H9 (cell line): Measurements from ENCODE around the gene TPCN2. TPM values are rescaled to one million over a fixed set of nuclear protein-coding genes. Genes with fewer than 3 reads are reported as not detected.

ENCODE experiments used
- DNase-seq: peaks from one replicate; pipeline ENCODE4 v3.0.0-alpha.2; 2017
- H2AFZ ChIP-seq: one replicate; pipeline ENCODE4 v1.6.1; 2013; ENCODE audit warnings: mild to moderate bottlenecking, low read length, control low read depth, moderate library complexity
- H2AK5ac ChIP-seq: 2 replicates; pipeline ENCODE4 v1.6.1; 2013; ENCODE audit warnings: low read length, control low read depth, mixed read lengths; ENCODE audit not compliant: insufficient read length
- H2BK120ac ChIP-seq: one replicate; pipeline ENCODE4 v1.6.1; 2013; ENCODE audit warnings: low read depth, mild to moderate bottlenecking, low read length, control low read depth, inconsistent platforms; ENCODE audit not compliant: poor library complexity, severe bottlenecking
- H2BK12ac ChIP-seq: 2 replicates; pipeline ENCODE4 v1.6.1; 2013; ENCODE audit warnings: low read length, control low read depth, mixed read lengths, low read depth; ENCODE audit not compliant: insufficient read length
- H2BK15ac ChIP-seq: 2 replicates; pipeline ENCODE4 v1.6.1; 2013; ENCODE audit warnings: low read depth, low read length, control low read depth
- H2BK20ac ChIP-seq: one replicate; pipeline ENCODE4 v1.6.1; 2013; ENCODE audit warnings: low read depth, mild to moderate bottlenecking, low read length, control low read depth, inconsistent platforms; ENCODE audit not compliant: poor library complexity, severe bottlenecking
- H2BK5ac ChIP-seq: 2 replicates; pipeline ENCODE4 v1.6.1; 2013; ENCODE audit warnings: low read length, control low read depth, mixed read lengths; ENCODE audit not compliant: insufficient read length
- H3K14ac ChIP-seq: 2 replicates; pipeline ENCODE4 v1.6.1; 2013; ENCODE audit warnings: low read length, control low read depth; ENCODE audit not compliant: insufficient read depth
- H3K18ac ChIP-seq: 2 replicates; pipeline ENCODE4 v1.6.1; 2013; ENCODE audit warnings: low read depth, mild to moderate bottlenecking, mixed read lengths, low read length, control low read depth; ENCODE audit not compliant: insufficient read length
- H3K23ac ChIP-seq: 2 replicates; pipeline ENCODE4 v1.6.1; 2013; ENCODE audit warnings: low read length, control low read depth, mixed read lengths, low read depth; ENCODE audit not compliant: insufficient read length
- H3K23me2 ChIP-seq: 2 replicates; pipeline ENCODE4 v1.6.1; 2013; ENCODE audit warnings: low read depth, mild to moderate bottlenecking, mixed read lengths, low read length, control low read depth; ENCODE audit not compliant: insufficient read length, poor library complexity, severe bottlenecking
- H3K27ac ChIP-seq: 2 replicates; pipeline ENCODE4 v1.5.1; 2013; ENCODE audit warnings: low read length, control low read depth, mixed read lengths, low read depth; ENCODE audit not compliant: insufficient read length
- H3K27me3 ChIP-seq: 2 replicates; pipeline ENCODE4 v1.6.1; 2013; ENCODE audit warnings: low read length, control low read depth, inconsistent platforms; ENCODE audit not compliant: insufficient read depth
- H3K4ac ChIP-seq: 2 replicates; pipeline ENCODE4 v1.6.1; 2013; ENCODE audit warnings: low read depth, mild to moderate bottlenecking, control low read depth, inconsistent platforms, low read length, moderate library complexity
- H3K4me1 ChIP-seq: 2 replicates; pipeline ENCODE4 v1.6.1; 2013; ENCODE audit warnings: low read length, control low read depth, inconsistent platforms; ENCODE audit not compliant: insufficient read depth
- H3K4me2 ChIP-seq: 2 replicates; pipeline ENCODE4 v1.6.1; 2013; ENCODE audit warnings: low read length, control low read depth, mixed read lengths; ENCODE audit not compliant: insufficient read length, insufficient read depth
- H3K56ac ChIP-seq: 2 replicates; pipeline ENCODE4 v1.6.1; 2013; ENCODE audit warnings: low read depth, mild to moderate bottlenecking, mixed read lengths, low read length, control low read depth; ENCODE audit not compliant: insufficient read length
- H3K79me1 ChIP-seq: 2 replicates; pipeline ENCODE4 v1.6.1; 2013; ENCODE audit warnings: low read depth, mild to moderate bottlenecking, moderate library complexity, low read length, control low read depth, inconsistent platforms; ENCODE audit not compliant: insufficient read depth, poor library complexity, severe bottlenecking
- H3K79me2 ChIP-seq: 2 replicates; pipeline ENCODE4 v1.6.1; 2013; ENCODE audit warnings: low read length, control low read depth, inconsistent platforms; ENCODE audit not compliant: insufficient read depth
- H3K9ac ChIP-seq: 2 replicates; pipeline ENCODE4 v1.6.1; 2013; ENCODE audit warnings: low read length, control low read depth, mixed read lengths; ENCODE audit not compliant: insufficient read length; ENCODE audit errors: extremely low read depth
- H3K9me3 ChIP-seq: one replicate; pipeline ENCODE4 v1.6.1; 2013; ENCODE audit warnings: low read depth, low read length, inconsistent platforms; ENCODE audit not compliant: control insufficient read depth
- H3T11ph ChIP-seq: one replicate; pipeline ENCODE4 v1.6.1; 2013; ENCODE audit warnings: mild to moderate bottlenecking, low read length, control low read depth, inconsistent platforms
- H4K20me1 ChIP-seq: one replicate; pipeline ENCODE4 v1.6.1; 2013; ENCODE audit not compliant: control insufficient read depth, insufficient read length, insufficient read depth
- H4K5ac ChIP-seq: 2 replicates; pipeline ENCODE4 v1.6.1; 2013; ENCODE audit warnings: low read depth, mild to moderate bottlenecking, mixed read lengths, low read length, control low read depth; ENCODE audit not compliant: insufficient read length
- H4K8ac ChIP-seq: replicated peaks from 2 replicates; pipeline ENCODE4 v1.6.1; 2013; ENCODE audit warnings: low read length, control low read depth, mixed read lengths, low read depth; ENCODE audit not compliant: insufficient read length
- H4K91ac ChIP-seq: 2 replicates; pipeline ENCODE4 v1.6.1; 2013; ENCODE audit warnings: low read depth, mild to moderate bottlenecking, moderate library complexity, mixed read lengths, low read length, control low read depth; ENCODE audit not compliant: insufficient read length
- H3K27ac Mint-ChIP-seq, 3 experiments: 2 replicates in 2 of 3; 3 replicates in 1 of 3; pipeline ENCODE4 v1.8.0; 2020 to 2021; ENCODE audit warnings: mixed read lengths in 3 of 3, mild to moderate bottlenecking in 1 of 3, moderate library complexity in 1 of 3
- H3K27me3 Mint-ChIP-seq: 2 replicates; pipeline ENCODE4 v1.8.0; 2021; ENCODE audit warnings: low read depth, mild to moderate bottlenecking, moderate library complexity, mixed read lengths
- H3K36me3 Mint-ChIP-seq, 3 experiments: 2 replicates in 2 of 3; 3 replicates in 1 of 3; pipeline ENCODE4 v1.8.0; 2020 to 2021; ENCODE audit warnings: low read depth in 3 of 3, mixed read lengths in 3 of 3; ENCODE audit not compliant: insufficient read depth in 1 of 3
- H3K4me1 Mint-ChIP-seq, 2 experiments: 2 replicates each; pipeline ENCODE4 v1.8.0; 2020; ENCODE audit warnings: mixed read lengths in 2 of 2
- H3K4me3 Mint-ChIP-seq, 2 experiments: 2 replicates in 1 of 2; 3 replicates in 1 of 2; pipeline ENCODE4 v1.8.0; 2020 to 2021; ENCODE audit warnings: mild to moderate bottlenecking in 2 of 2, mixed read lengths in 2 of 2, moderate library complexity in 1 of 2
- H3K9me3 Mint-ChIP-seq, 2 experiments: 2 replicates in 1 of 2; 3 replicates in 1 of 2; pipeline ENCODE4 v1.8.0; 2020; ENCODE audit warnings: mild to moderate bottlenecking in 2 of 2, mixed read lengths in 2 of 2, moderate library complexity in 1 of 2
- WGBS: extraction: QIAGEN DNeasy Blood & Tissue Kit; methylation state at CpG from one replicate; pipeline ENCODE4 v1.1.7; 2013; ENCODE audit warnings: missing lambda C conversion rate, low lambda C conversion rate, mixed read lengths; ENCODE audit not compliant: insufficient read length; ENCODE audit errors: extremely low coverage; 5-methylcytosine and 5-hydroxymethylcytosine counted together
- total RNA-seq: library from RNA; stranded (reverse); gene quantifications from 2 replicates; pipeline ENCODE4 v1.2.1, GENCODE V29; 2021
- TF ChIP-seq, protein P1 (sequence below): fragments of 200-600 bp; sonication (generic); conservative IDR thresholded peaks from 3 replicates; pipeline ENCODE4 v1.8.0; 2021; ENCODE audit warnings: antibody characterized with exemption, mild to moderate bottlenecking

Gene TPCN2
- total RNA-seq, 1 experiment from 2014 or later, result 16.8 TPM

DNA sequence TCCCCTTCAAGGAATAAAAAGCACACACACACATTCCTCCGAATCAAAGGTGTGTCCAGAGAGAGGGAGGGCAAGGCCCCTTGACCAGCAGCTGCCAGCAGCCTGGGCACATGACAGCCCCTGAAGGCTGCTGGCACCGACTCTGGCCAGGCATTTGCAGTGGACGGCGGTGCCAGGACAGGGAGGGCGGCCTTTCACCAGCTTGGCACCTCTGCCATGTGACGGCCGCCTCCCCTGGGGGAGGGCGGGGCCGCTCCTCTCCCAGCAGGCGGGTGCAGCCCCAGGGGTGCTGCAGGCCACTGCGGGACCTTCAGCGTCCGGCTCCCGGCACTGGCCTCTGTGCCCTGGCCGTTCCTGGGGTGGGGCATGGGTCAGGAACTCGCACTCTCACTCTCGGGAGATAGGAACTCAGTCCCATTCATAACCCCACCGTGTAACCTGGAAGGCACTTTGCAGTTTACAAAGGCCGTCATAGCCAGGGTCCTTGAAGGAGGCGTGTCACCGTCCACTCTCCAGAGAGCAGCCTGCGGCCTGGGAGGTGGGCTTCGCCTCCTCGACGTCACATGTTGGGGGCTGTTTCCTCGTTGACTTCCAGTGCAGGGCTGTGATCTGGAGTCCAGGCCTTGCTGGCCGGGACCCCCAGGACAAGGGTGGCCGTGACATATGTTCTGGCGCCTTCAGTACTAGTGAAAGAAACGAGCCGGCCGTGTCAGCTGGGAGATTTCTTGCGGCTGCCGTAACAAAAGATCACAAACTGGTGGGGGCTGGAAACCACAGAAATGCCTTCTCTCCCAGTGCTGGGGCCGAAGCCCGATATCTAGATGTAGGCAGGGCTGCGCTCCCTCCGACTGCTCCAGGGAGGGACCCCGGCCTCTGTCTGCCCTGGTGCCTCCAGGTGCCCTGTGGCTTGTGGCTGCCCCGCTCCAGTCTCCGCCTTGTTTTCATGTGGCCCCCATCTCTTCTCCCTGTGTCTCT, 67.1 kb downstream of the TPCN2 start:
- Histone ChIP-seq H3K56ac (no peak overlapping the region), H3K4ac (no peak overlapping the region), H4K8ac (no peak overlapping the region), H2BK20ac (no peak overlapping the region), H3K27me3 (no peaks in the 10 kb centered on the region), H2BK12ac (no peak overlapping the region), H4K91ac (no peak overlapping the region), H3K9ac (no peak overlapping the region), H2BK120ac (no peak overlapping the region), H2BK15ac (no peak overlapping the region), H2BK5ac (no peak overlapping the region), H3T11ph (no peak overlapping the region), H3K18ac (no peak overlapping the region), H3K4me1 (no peaks in the 10 kb centered on the region), H3K79me2 (no peaks in the 10 kb centered on the region), H3K9me3 (no peaks in the 10 kb centered on the region), H3K27ac (no peak overlapping the region), H4K20me1 (no peaks in the 10 kb centered on the region), H3K79me1 (no peaks in the 10 kb centered on the region), H2AK5ac (no peak overlapping the region), H3K4me2 (no peak overlapping the region), H3K23ac (no peak overlapping the region), H3K14ac (no peak overlapping the region; the same call in 1 of the 2 replicates), H4K5ac (no peak overlapping the region), H2AFZ (no peak overlapping the region), H3K23me2 (no peaks in the 10 kb centered on the region)
- H3K36me3 Mint-ChIP-seq, result peaks cover 0 to 5% (median under 1%) of the 10 kb centered on the region in 3 experiments; a peak in 2 of 7 replicates
- no peak overlapping the region for H3K4me3 Mint-ChIP-seq
- no peak for DNase-seq
- no peak overlapping the region for H3K27ac Mint-ChIP-seq
- peaks cover 4 to 8% of the 10 kb centered on the region in 2 experiments; a peak in 3 of 5 replicates for H3K9me3 Mint-ChIP-seq
- TF ChIP-seq, protein P1, sequence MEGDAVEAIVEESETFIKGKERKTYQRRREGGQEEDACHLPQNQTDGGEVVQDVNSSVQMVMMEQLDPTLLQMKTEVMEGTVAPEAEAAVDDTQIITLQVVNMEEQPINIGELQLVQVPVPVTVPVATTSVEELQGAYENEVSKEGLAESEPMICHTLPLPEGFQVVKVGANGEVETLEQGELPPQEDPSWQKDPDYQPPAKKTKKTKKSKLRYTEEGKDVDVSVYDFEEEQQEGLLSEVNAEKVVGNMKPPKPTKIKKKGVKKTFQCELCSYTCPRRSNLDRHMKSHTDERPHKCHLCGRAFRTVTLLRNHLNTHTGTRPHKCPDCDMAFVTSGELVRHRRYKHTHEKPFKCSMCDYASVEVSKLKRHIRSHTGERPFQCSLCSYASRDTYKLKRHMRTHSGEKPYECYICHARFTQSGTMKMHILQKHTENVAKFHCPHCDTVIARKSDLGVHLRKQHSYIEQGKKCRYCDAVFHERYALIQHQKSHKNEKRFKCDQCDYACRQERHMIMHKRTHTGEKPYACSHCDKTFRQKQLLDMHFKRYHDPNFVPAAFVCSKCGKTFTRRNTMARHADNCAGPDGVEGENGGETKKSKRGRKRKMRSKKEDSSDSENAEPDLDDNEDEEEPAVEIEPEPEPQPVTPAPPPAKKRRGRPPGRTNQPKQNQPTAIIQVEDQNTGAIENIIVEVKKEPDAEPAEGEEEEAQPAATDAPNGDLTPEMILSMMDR, result no peak
- H3K4me1 Mint-ChIP-seq, result no peaks in the 10 kb centered on the region
- H3K27me3 Mint-ChIP-seq, result peaks cover 5% of the 10 kb centered on the region; the same call in 1 of the 2 replicates
- WGBS, result no CpG with 5 or more reads among the region's 41 CpGs
